D721Med (cell line): ENCODE measurements around the gene FCRL5.
A peak's percentile ranks its signal among the peaks of the same experiment; 100 is the strongest.

Source experiments
- DNase-seq: peaks from one replicate; pipeline ENCODE4 v3.0.0; 2011; ENCODE audit warnings: low spot score; ENCODE audit not compliant: insufficient read length
- FAIRE-seq: peaks from 2 replicates; lab custom pipeline; 2011; peaks lifted over from hg19 to GRCh38; lab: Jason Lieb, UNC
- TF ChIP-seq, protein P1 (sequence below): IDR thresholded peaks from 2 replicates; pipeline ENCODE4 v1.5.1; 2012; ENCODE audit warnings: mild to moderate bottlenecking, control low read depth; ENCODE audit not compliant: insufficient read depth; ENCODE audit errors: missing control alignments

Gene FCRL5

DNA sequence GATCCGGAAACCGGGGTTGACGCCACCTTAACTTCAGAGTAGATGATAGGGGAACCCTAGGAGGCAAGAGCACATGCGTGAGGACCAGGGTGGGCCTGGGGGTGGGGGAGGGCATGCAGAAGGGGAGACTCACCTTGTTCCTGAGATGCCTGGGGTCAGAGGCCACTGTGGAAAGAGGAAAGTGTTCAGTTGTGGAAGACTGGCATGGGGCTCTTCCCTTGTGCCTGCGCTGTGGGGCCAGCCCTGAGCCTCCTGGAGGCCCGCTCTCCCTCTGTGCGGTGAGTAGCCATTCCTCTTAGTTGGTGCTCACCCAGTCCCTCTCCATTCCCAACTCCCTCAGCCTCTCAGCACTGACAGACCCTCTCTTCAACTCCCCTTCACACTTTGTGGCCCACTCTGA is 36.6 kb downstream of the FCRL5 start:
- DNase-seq = no peak
- TF ChIP-seq, protein P1, sequence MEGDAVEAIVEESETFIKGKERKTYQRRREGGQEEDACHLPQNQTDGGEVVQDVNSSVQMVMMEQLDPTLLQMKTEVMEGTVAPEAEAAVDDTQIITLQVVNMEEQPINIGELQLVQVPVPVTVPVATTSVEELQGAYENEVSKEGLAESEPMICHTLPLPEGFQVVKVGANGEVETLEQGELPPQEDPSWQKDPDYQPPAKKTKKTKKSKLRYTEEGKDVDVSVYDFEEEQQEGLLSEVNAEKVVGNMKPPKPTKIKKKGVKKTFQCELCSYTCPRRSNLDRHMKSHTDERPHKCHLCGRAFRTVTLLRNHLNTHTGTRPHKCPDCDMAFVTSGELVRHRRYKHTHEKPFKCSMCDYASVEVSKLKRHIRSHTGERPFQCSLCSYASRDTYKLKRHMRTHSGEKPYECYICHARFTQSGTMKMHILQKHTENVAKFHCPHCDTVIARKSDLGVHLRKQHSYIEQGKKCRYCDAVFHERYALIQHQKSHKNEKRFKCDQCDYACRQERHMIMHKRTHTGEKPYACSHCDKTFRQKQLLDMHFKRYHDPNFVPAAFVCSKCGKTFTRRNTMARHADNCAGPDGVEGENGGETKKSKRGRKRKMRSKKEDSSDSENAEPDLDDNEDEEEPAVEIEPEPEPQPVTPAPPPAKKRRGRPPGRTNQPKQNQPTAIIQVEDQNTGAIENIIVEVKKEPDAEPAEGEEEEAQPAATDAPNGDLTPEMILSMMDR = no peak

DNA sequence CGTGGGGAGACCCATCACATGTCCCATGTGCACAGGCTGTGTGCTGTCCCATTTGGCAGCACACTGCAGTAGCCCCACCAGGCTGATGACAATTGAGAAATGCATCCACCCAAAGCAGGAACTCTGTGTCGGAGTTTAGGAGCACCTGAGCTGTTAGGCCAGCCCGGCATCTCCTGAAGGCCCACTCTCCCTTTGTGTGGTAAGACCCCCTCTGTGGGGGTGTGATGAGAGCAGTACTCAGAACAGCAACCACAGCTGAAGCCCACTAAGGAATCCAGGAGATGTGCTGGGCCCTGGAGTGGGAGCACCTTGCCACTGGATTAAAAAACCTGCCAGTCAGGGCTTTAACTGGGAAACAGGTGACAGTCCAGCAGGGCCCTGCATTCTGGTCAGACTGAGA is 37.2 kb downstream of the FCRL5 start:
- TF ChIP-seq, protein P1 = no peak
- DNase-seq (no peak), FAIRE-seq (no peak)

More for the DNA sequence above, 36.6 kb downstream of the FCRL5 start:
- no peak for FAIRE-seq

DNA sequence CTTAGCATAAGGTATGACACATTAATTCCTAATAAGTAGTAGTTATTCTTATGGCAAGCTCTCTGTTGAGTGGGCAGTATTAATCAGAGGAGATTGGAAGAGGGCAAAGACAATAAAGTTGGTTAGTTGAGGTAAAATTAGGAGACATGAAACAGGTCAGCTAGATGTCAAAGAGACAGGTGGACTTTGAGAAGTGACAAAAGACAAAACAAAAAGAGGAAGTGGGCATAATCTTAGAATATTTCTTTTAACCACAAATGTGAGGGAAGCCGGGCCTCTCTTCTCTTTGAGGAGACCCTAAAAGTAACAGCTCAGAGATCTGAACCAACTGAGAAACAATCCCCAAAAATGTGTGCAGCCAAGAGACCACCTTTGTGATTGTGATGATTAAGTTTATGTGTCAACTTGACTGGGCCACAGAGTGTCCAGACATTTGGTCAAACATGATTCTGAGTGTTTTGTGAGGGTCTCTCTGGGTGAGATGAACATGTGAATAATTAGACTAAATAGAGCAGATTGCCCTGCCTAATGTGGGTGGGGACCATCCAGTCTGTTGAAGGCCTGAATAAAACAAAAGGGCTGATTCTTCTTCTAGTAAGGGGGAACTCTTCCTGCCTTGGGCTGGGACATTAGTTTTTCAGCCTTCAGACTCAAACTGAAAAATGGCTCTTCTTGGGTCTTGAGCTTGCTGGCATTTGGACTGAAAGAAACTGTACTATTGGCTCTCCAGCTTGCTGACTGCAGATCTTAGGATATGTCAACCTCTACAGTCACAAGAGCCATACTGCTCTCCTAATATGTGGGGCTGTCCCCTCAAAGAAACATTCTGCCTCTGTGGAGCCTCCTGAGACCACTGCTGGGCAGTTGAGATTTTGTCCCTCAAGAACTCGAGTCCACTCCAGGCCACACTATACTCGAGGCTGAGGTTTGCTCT is 40.0 kb downstream of the FCRL5 start:
- no peak for DNase-seq
- TF ChIP-seq, protein P1 = no peak
- no peak for FAIRE-seq

DNA sequence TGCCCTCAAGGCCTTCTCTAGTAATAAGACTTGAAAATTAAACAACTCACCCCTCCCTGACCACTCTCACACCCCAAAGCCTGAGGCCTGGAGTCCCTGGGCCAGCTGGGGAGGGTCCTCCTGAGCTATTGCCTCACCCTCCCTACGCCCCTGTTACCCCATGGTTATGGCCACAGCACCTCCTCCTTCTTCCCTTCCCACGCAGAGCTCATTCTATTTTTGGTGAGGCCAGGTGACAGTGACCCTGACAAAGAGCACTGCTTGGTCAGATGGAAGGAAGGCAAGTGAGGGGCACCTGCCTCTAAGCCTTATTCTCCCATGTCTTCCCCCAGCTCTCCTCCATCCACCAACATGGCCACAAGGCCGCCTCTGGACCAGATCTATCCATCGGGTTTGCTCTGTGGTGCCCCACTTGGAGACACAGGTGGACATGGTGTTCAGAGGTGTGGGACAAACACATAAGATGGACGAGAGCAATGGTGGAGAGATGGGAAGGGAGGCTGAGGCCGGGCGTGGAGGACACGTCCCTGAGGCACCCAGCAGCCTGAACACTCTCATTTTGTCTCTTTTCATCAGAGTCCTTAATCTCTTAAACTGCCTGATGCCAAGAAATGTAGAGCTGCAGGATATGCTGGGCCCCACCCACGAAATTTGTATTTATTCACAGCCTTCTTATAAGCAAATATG is 42.6 kb downstream of the FCRL5 start:
- FAIRE-seq = no peak
- TF ChIP-seq, protein P1 = no peak
- no peak for DNase-seq

DNA sequence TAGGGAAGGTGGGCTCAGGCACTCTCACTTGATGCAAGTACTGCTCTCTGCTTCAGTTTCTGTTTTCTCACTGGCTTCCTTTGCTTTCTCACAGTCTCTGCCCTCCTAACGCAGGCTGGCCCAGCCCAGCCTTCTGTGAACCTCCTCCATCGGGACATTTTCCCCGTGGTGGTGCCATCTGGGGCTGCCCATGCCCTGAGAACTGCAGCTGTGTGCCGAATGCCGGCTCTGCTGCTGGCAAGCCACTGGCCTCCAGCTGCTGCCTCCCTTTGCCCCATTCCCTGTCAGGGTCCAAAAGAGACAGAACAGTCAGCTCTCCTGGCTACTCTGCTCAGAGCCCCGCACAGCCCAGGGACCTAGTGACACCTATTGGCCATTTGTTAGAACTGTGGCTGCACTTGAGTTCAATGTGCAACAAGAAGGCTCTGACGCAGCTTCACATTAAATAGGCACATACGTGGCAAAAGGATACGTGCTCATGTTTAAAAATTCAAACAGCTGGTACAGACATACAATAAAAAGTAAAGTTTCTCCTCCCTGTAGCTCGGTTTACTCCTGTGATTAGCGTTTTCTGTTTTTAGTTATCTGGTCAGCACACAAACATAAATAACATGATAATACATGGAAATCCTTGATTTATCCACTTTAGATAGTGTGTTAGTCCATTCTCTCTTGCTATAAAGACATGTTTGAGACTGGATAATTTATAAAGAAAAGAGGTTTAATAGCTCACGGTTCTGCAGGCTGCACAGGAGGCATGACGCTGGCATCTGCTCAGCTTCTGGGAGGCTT is 46.6 kb downstream of the FCRL5 start:
- peak; percentile 67 for DNase-seq
- no peak for FAIRE-seq

DNA sequence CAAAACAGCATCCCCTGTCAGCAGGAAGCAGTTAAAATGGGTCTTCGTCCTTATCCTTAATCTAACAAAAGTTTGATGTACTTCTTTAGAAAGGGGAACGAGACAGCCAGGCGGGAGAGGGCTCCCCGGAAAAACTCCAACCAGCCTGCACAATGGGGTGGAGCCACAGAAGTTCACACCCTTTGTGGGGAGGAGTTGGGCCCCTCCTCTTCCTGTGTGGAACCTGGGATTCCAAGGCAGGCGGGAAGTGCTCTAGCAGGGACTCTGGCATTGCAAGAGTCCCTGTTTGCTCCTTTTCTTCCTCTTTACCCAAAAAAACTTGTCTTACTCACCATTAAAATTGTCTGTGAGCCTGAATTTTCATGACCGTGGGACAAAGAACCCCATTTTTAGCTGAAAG is 47.7 kb downstream of the FCRL5 start:
- FAIRE-seq = no peak
- DNase-seq = no peak
- TF ChIP-seq, protein P1 = no peak

More for the DNA sequence above, 46.6 kb downstream of the FCRL5 start:
- TF ChIP-seq, protein P1 = peak; percentile 87
